Parathyroid adenoma (tissue), 2 donors: ENCODE results near the gene IRX1.

Experiments used
- H2AFZ ChIP-seq: fragments of 300-600 bp; sonication (generic); one replicate; pipeline ENCODE4 v1.7.0; 2017; ENCODE audit warnings: antibody characterized with exemption, mild to moderate bottlenecking
- H3K27ac ChIP-seq: fragments of 300-600 bp; sonication (generic); one replicate; pipeline ENCODE4 v1.7.0; 2017
- H3K27me3 ChIP-seq: fragments of 300-600 bp; sonication (generic); one replicate; pipeline ENCODE4 v1.7.0; 2017; ENCODE audit warnings: low read length; ENCODE audit not compliant: control insufficient read depth, insufficient read depth
- H3K36me3 ChIP-seq: fragments of 300-600 bp; sonication (generic); one replicate; pipeline ENCODE4 v1.7.0; 2017; ENCODE audit warnings: low read length; ENCODE audit not compliant: control insufficient read depth, insufficient read depth
- H3K4me1 ChIP-seq: fragments of 300-600 bp; sonication (generic); one replicate; pipeline ENCODE4 v1.7.0; 2017; ENCODE audit warnings: control low read depth
- H3K4me2 ChIP-seq: fragments of 300-600 bp; sonication (generic); one replicate; pipeline ENCODE4 v1.7.0; 2017; ENCODE audit warnings: low read length
- H3K4me3 ChIP-seq: fragments of 300-600 bp; sonication (generic); one replicate; pipeline ENCODE4 v1.7.0; 2017; ENCODE audit warnings: low read depth, low read length
- H3K79me2 ChIP-seq: fragments of 300-600 bp; sonication (generic); one replicate; pipeline ENCODE4 v1.7.0; 2017; ENCODE audit warnings: control low read depth
- H3K9ac ChIP-seq: fragments of 300-600 bp; sonication (generic); one replicate; pipeline ENCODE4 v1.7.0; 2017; ENCODE audit warnings: mild to moderate bottlenecking
- H3K9me3 ChIP-seq: fragments of 300-600 bp; sonication (generic); one replicate; pipeline ENCODE4 v1.7.0; 2017; ENCODE audit warnings: low read length; ENCODE audit not compliant: control insufficient read depth
- TF ChIP-seq, protein P1 (sequence below): fragments of 300-600 bp; sonication (generic); IDR thresholded peaks from one replicate; pipeline ENCODE4 v1.7.0; 2017; ENCODE audit warnings: antibody characterized with exemption, mild to moderate bottlenecking
- donor health status: primary hyperparathyroidism.

Gene IRX1

DNA sequence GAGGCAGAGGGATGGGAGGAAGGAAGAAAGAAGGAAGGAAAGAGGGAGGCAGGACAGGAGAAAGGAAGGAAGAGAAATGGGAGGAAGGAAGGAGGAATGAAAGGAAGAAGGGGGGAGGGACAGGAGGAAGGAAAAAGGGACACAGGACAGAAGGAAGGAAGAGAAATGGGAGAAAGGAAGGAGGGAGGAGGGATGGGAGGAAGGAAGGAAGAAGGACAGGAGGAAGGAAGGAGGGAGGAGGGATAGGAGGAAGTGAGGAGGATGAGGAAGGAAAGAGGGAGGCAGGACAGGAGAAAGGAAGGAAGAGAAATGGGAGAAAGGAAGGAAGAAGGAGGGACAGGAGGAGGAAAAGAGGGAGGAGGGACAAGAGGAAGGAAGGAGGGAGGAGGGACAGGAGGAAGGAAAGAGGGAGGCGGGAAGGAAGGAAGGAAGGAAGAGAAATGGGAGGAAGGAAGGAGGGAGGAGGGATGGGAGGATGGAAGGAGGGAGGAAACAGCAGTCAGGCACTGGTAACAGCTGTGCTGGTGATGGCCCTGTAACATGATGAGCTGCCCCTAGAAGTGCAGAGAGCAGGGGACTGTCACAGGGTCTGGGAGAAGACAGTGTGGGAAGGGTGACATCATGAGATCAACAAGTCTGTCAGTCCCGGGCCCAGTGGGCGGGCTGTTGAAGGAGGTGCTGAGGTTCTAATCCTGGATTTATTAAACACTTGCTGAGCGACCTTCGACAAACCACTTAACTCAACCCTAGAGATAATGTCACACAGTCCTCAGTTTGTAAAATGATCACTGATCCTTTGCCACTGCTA is 10.7 kb upstream of the IRX1 start:
- no peak overlapping the region for H3K4me3 ChIP-seq
- H3K79me2 ChIP-seq: no peaks in the 10 kb centered on the region
- H3K36me3 ChIP-seq: no peaks in the 10 kb centered on the region
- H3K9ac ChIP-seq: no peak overlapping the region
- H3K27ac ChIP-seq: no peak overlapping the region
- H3K9me3 ChIP-seq: no peaks in the 10 kb centered on the region
- no peak overlapping the region for H2AFZ ChIP-seq
- H3K4me2 ChIP-seq: no peak overlapping the region
- H3K27me3 ChIP-seq: no peaks in the 10 kb centered on the region
- TF ChIP-seq, protein P1, sequence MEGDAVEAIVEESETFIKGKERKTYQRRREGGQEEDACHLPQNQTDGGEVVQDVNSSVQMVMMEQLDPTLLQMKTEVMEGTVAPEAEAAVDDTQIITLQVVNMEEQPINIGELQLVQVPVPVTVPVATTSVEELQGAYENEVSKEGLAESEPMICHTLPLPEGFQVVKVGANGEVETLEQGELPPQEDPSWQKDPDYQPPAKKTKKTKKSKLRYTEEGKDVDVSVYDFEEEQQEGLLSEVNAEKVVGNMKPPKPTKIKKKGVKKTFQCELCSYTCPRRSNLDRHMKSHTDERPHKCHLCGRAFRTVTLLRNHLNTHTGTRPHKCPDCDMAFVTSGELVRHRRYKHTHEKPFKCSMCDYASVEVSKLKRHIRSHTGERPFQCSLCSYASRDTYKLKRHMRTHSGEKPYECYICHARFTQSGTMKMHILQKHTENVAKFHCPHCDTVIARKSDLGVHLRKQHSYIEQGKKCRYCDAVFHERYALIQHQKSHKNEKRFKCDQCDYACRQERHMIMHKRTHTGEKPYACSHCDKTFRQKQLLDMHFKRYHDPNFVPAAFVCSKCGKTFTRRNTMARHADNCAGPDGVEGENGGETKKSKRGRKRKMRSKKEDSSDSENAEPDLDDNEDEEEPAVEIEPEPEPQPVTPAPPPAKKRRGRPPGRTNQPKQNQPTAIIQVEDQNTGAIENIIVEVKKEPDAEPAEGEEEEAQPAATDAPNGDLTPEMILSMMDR: no peak
- no peaks in the 10 kb centered on the region for H3K4me1 ChIP-seq

DNA sequence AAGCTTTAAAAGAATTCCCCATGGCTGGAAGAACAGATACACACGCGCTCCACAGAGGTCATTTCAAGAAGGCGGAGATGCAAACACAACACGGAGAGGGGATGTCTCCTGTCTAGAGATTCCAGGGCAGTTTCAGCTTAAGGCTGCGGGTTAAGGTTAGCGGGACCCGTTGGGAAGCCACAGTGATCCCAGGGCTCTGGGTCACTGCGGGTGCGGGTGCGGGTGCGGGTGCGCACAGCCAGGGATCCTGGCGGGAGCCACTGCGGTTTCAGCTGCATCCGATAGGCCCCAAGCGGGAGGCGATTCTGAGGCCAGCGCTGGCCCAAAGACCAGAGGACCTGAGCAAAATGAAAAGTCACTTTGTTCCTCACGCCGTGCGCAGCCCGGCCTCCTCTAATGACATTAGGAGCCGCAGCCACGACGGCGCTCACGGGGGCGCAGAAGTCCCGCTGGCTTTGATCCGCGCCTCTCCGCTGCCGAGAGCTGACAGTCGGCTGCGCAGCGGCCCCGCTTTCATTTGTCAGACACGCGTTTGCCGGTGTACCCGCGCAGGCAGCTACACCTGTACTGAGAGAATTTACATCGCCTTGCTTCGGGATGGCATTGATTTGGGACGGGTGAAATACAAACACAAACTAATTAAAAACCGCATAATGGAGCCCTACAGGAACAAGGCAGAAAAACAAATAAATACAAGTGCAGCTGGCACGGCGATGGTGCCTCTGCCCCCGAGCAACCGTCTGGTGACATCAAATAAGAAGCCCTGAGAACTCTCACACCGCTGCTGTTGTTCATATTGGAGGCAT is 5.3 kb upstream of the IRX1 start:
- Histone ChIP-seq H3K27ac (no peak overlapping the region), H3K4me2 (peak overlapping the region; percentile 0), H2AFZ (no peak overlapping the region), H3K4me3 (peak overlapping the region; percentile 0), H3K9me3 (no peaks in the 10 kb centered on the region), H3K4me1 (no peaks in the 10 kb centered on the region), H3K36me3 (no peaks in the 10 kb centered on the region), H3K27me3 (peaks cover 3% of the 10 kb centered on the region), H3K9ac (no peak overlapping the region), H3K79me2 (no peaks in the 10 kb centered on the region)
- TF ChIP-seq, protein P1: no peak

DNA sequence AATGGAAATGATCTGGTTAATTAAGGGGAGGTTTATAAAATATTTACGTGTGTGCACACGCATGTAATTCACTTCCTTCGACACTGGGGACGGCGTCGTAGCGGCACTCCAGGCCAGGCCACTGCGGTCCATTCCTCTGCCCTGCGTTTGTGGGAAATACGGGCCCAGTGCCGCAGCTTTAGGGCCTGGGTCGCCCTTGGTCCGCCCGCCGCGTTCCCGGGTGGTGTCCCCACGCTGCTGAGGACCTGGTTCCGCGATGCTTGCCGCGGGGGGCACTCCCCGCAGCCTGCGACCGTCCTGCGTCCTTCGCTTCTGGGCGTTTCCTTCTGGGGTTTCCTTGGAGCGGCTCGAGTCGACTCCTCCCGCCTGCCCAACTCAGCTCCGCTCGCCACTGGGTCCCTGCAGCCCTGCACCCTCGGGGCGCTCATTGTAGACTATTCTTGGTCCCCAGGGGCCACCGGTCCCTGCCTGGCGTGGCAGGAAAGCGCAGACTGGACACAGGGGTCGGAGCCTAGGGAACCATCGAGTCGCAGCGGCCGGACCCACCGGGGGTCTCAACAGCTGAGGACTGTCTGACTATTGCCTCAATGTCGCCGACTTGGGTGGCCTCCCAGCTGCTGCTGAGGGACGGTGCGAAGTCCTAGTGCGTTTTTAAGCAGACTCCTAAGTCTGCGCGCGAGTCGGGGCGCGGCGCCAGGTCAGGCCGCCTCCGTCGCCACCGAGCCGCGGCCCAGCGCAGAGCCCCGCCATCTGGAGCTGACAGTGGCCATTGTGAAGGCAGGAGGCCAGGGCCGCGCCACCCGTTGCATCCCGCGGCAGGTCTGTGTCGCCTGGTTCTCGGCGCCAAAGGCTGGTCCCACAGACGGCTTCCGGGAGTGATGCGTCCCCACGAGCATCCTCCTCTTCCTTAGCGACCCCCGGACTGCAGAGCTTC is 4.4 kb upstream of the IRX1 start:
- Histone ChIP-seq H3K36me3 (no peaks in the 10 kb centered on the region), H3K4me3 (no peak overlapping the region), H3K79me2 (no peaks in the 10 kb centered on the region), H3K9me3 (no peaks in the 10 kb centered on the region), H3K4me1 (no peaks in the 10 kb centered on the region), H3K27me3 (peaks cover 3% of the 10 kb centered on the region), H3K9ac (no peak overlapping the region), H3K4me2 (peak overlapping the region; percentile 45), H3K27ac (no peak overlapping the region), H2AFZ (no peak overlapping the region)
- TF ChIP-seq, protein P1: no peak

DNA sequence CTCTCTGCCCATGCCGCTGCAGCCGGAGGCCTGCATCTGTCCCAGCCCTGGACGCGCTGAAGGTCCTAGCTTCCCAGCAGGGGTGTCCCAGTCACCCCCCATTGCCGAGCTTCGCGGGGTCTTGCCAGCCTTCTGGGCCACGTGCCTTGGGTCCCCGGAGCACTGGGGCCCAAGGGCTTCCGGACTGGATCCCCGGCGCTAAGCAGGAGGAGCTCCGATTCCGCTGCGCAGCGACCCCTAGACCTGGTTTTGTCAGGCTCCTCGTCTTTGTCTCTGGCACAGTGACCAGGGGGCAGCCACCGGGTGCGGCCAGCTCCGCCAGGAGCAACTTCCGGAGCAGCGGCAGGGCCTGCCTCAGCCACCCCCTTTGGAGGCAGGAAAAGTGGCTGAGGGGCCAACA is 3.3 kb upstream of the IRX1 start:
- Histone ChIP-seq H3K4me1 (no peaks in the 10 kb centered on the region), H3K4me3 (no peak overlapping the region), H3K9me3 (no peaks in the 10 kb centered on the region), H3K79me2 (no peaks in the 10 kb centered on the region), H3K27ac (no peak overlapping the region), H3K27me3 (peaks cover 3% of the 10 kb centered on the region), H3K4me2 (no peak overlapping the region), H3K9ac (no peak overlapping the region), H2AFZ (no peak overlapping the region), H3K36me3 (no peaks in the 10 kb centered on the region)
- TF ChIP-seq, protein P1: no peak
